ENCODE measurements around the gene RPTOR. TPM values are rescaled to one million over a fixed set of nuclear protein-coding genes. Genes with fewer than 3 reads are reported as not detected.

The RPTOR gene
- total and polyA plus RNA-seq, 2 donors (not counting 3 experiments of a cell fraction or from before 2014, with no cell fraction given) = 10.7 to 41.8 TPM

GRCh38 chr17:80984749-80985148 lies 440.1 kb downstream of the RPTOR start:
- POLR2A ChIA-PET = no interaction called here
- Histone ChIP-seq H2AFZ (ENCODE audit: low read depth, low read length) (no peak overlapping the region), H3K36me3 (ENCODE audit: control insufficient read depth in 2 of 2, extremely low read depth in 1 of 2, insufficient read depth in 2 of 2, low read length in 2 of 2) (no peaks in the 10 kb centered on the region), H3K9ac (replicated peaks; ENCODE audit: extremely low read depth, insufficient read depth, low read length) (no peak overlapping the region), H3K9me3 (replicated peaks; ENCODE audit: control insufficient read depth, insufficient read depth, low read length) (no peaks in the 10 kb centered on the region), H3K27me3 (ENCODE audit: control insufficient read depth in 2 of 2, insufficient read depth in 2 of 2, low read length in 2 of 2) (no peaks in the 10 kb centered on the region), H3K79me2 (ENCODE audit: control insufficient read depth, insufficient read depth, low read length) (no peaks in the 10 kb centered on the region), H3K27ac (ENCODE audit: insufficient read depth, low read depth, low read length) (no peak overlapping the region), H3K4me3 (replicated peaks in 1 of 3; ENCODE audit: insufficient read depth in 1 of 3, low read depth in 1 of 3, low read length in 3 of 3) (no peak overlapping the region), H3K9me1 (replicated peaks; ENCODE audit: control insufficient read depth, extremely low read depth, insufficient read depth, low read length) (no peaks in the 10 kb centered on the region), H3K4me2 (ENCODE audit: insufficient read depth, low read length) (no peak overlapping the region), H3K4me1 (ENCODE audit: control insufficient read depth, extremely low read depth, insufficient read depth, low read length) (no peaks in the 10 kb centered on the region), H4K20me1 (replicated peaks; ENCODE audit: control insufficient read depth, extremely low read depth, insufficient read depth, low read length) (no peaks in the 10 kb centered on the region)
- intact Hi-C loops (cut with micrococcal nuclease) = no loop called here
- no TSS peak for BruUV-seq (replicated peaks)
- dilution Hi-C loops (cut with MboI; ENCODE audit: extremely low pct_ligation_motif_present, low sequenced_read_pairs) = no loop called here
- CTCF ChIA-PET = interaction anchor here (1.0 to 1.4 kb wide), 5 partner anchors 13 to 608 kb away, joined by 3 to 6 read pairs (median 4); no protein-coding TSS in a partner anchor
- FAIRE-seq (peak; percentile 46), DNase-seq (ENCODE audit: low read depth, low spot score) (no peak)
- TF ChIP-seq POLR2AphosphoS5 (IDR thresholded peaks at IDR 0.05; ENCODE audit: insufficient read depth, low read depth, low read length) (no peak), CTCF (IDR thresholded peaks at IDR 0.05; ENCODE audit: extremely low read depth in 1 of 2, insufficient read depth in 1 of 2, low read depth in 1 of 2, low read length in 2 of 2) (peak in 1 of 2 donors; percentile 2), JUN (IDR thresholded peaks at IDR 0.05; ENCODE audit: borderline replicate concordance, insufficient read depth, insufficient read length, low read depth) (no peak), GATA2 (IDR thresholded peaks at IDR 0.05; ENCODE audit: insufficient read depth, insufficient read length, low read depth, low read length) (no peak)

- no peak for FAIRE-seq
- Histone ChIP-seq H3K9me1 (replicated peaks; ENCODE audit: control insufficient read depth, extremely low read depth, insufficient read depth, low read length) (no peaks in the 10 kb centered on the region), H3K4me2 (ENCODE audit: insufficient read depth, low read length) (no peak overlapping the region), H3K79me2 (ENCODE audit: control insufficient read depth, insufficient read depth, low read length) (no peaks in the 10 kb centered on the region), H4K20me1 (replicated peaks; ENCODE audit: control insufficient read depth, extremely low read depth, insufficient read depth, low read length) (no peaks in the 10 kb centered on the region), H3K4me1 (ENCODE audit: control insufficient read depth, extremely low read depth, insufficient read depth, low read length) (no peaks in the 10 kb centered on the region), H3K27ac (ENCODE audit: insufficient read depth, low read depth, low read length) (no peak overlapping the region), H3K4me3 (replicated peaks in 1 of 3; ENCODE audit: insufficient read depth in 1 of 3, low read depth in 1 of 3, low read length in 3 of 3) (no peak overlapping the region), H3K9ac (replicated peaks; ENCODE audit: extremely low read depth, insufficient read depth, low read length) (no peak overlapping the region), H3K27me3 (ENCODE audit: control insufficient read depth in 2 of 2, insufficient read depth in 2 of 2, low read length in 2 of 2) (no peaks in the 10 kb centered on the region), H2AFZ (ENCODE audit: low read depth, low read length) (no peak overlapping the region), H3K36me3 (ENCODE audit: control insufficient read depth in 2 of 2, extremely low read depth in 1 of 2, insufficient read depth in 2 of 2, low read length in 2 of 2) (no peaks in the 10 kb centered on the region), H3K9me3 (replicated peaks; ENCODE audit: control insufficient read depth, insufficient read depth, low read length) (no peaks in the 10 kb centered on the region)
- ChIA-PET POLR2A (no interaction called here), CTCF (interaction anchor here (3.4 kb wide), 1 partner anchor 113 kb away, joined by 44 read pairs; no protein-coding TSS in a partner anchor)
- intact Hi-C loops (cut with micrococcal nuclease) (no loop called here), dilution Hi-C loops (cut with MboI; ENCODE audit: extremely low pct_ligation_motif_present, low sequenced_read_pairs) (no loop called here)
- no peak for DNase-seq (ENCODE audit: low read depth, low spot score)
- BruUV-seq (replicated peaks) = no TSS peak
- no peak for TF ChIP-seq JUN (IDR thresholded peaks at IDR 0.05; ENCODE audit: borderline replicate concordance, insufficient read depth, insufficient read length, low read depth)
- no peak for TF ChIP-seq EZH2 (IDR thresholded peaks at IDR 0.05; ENCODE audit: borderline replicate concordance, low read depth, low read length, severe bottlenecking)
- no peak for TF ChIP-seq FOS (IDR thresholded peaks at IDR 0.05; ENCODE audit: borderline replicate concordance, insufficient read depth, low read length)
- no peak for TF ChIP-seq CTCF (IDR thresholded peaks at IDR 0.05; ENCODE audit: extremely low read depth in 1 of 2, insufficient read depth in 1 of 2, low read depth in 1 of 2, low read length in 2 of 2)
- no peak for TF ChIP-seq MYC (IDR thresholded peaks at IDR 0.05; ENCODE audit: low read depth, low read length)
- TF ChIP-seq POLR2AphosphoS5 (IDR thresholded peaks at IDR 0.05; ENCODE audit: insufficient read depth, low read depth, low read length) = no peak
- TF ChIP-seq GATA2 (IDR thresholded peaks at IDR 0.05; ENCODE audit: insufficient read depth, insufficient read length, low read depth, low read length) = no peak
- no peak for TF ChIP-seq POLR2A (IDR thresholded peaks at IDR 0.05; ENCODE audit: low read depth, low read length)
- TF ChIP-seq MAX (IDR thresholded peaks at IDR 0.05; ENCODE audit: insufficient read depth, insufficient read length) = no peak
These were observed 441.4 kb downstream of the RPTOR start for GRCh38 chr17:80986046-80986445.

Data from endothelial cell of umbilical vein (primary cell).